GM12878 (cell line): Measurements from ENCODE around the gene TLE3. TPM values are rescaled to one million over a fixed set of nuclear protein-coding genes. Genes with fewer than 3 reads are reported as not detected.

Experiments used
- ATF7 ChIP-seq: fragments of 450-650 bp; IDR thresholded peaks from 2 replicates; pipeline ENCODE4 v1.6.1; 2016; ENCODE audit warnings: low read depth, mild to moderate bottlenecking
- CHD2 ChIP-seq: IDR thresholded peaks from 2 replicates; pipeline ENCODE4 v1.6.1; 2011; ENCODE audit warnings: low read depth, low read length, improper control_type of control experiment, borderline replicate concordance
- EGR1 ChIP-seq, 2 experiments: IDR thresholded peaks; 1 replicate in 1 of 2; 2 replicates in 1 of 2; pipeline ENCODE4 v1.6.1; 2011 to 2012; ENCODE audit warnings: low read depth in 2 of 2, low read length in 2 of 2, borderline replicate concordance in 1 of 2, mild to moderate bottlenecking in 1 of 2, moderate library complexity in 1 of 2
- MTA2 ChIP-seq: fragments of 450-650 bp; IDR thresholded peaks from 2 replicates; pipeline ENCODE4 v1.6.1; 2016; ENCODE audit warnings: low read depth, mild to moderate bottlenecking, moderate library complexity
- MTA3 ChIP-seq: IDR thresholded peaks from 2 replicates; pipeline ENCODE4 v1.6.1; 2012; ENCODE audit warnings: low read length, inconsistent platforms, borderline replicate concordance
- MYC ChIP-seq: IDR thresholded peaks from 2 replicates; pipeline ENCODE4 v1.6.1; 2011; ENCODE audit warnings: mild to moderate bottlenecking, low read length, moderate library complexity, inconsistent platforms; ENCODE audit not compliant: insufficient read depth, insufficient replicate concordance, insufficient read length, severe bottlenecking
- NR2C1 ChIP-seq: fragments of 450-650 bp; IDR thresholded peaks from 2 replicates; pipeline ENCODE4 v1.6.1; 2017; ENCODE audit warnings: antibody characterized with exemption, mild to moderate bottlenecking, moderate library complexity
- POLR2AphosphoS5 ChIP-seq: IDR thresholded peaks from 2 replicates; pipeline ENCODE4 v1.6.1; 2011; ENCODE audit warnings: mild to moderate bottlenecking, low read length, inconsistent platforms
- RCOR1 ChIP-seq: conservative IDR thresholded peaks from 2 replicates; pipeline ENCODE4 v1.6.1; 2012; ENCODE audit warnings: low read depth, low read length, improper control_type of control experiment
- RUNX3 ChIP-seq: IDR thresholded peaks from 2 replicates; pipeline ENCODE4 v1.6.1; 2012; ENCODE audit warnings: low read length, inconsistent platforms
- SP1 ChIP-seq: IDR thresholded peaks from one replicate; pipeline ENCODE4 v1.6.1; 2011; ENCODE audit warnings: low read depth, low read length
- SUZ12 ChIP-seq: fragments of 200-600 bp; sonication (generic); IDR thresholded peaks from one replicate; pipeline ENCODE4 v1.6.1; 2018; ENCODE audit warnings: antibody characterized with exemption, mild to moderate bottlenecking; ENCODE audit not compliant: unreplicated experiment
- TAF1 ChIP-seq: IDR thresholded peaks from 2 replicates; pipeline ENCODE4 v1.6.1; 2011; ENCODE audit warnings: mild to moderate bottlenecking, low read depth, low read length, borderline replicate concordance
- TARDBP ChIP-seq: IDR thresholded peaks from 2 replicates; pipeline ENCODE4 v1.6.1; 2016; ENCODE audit warnings: borderline replicate concordance
- USF1 ChIP-seq: IDR thresholded peaks from 2 replicates; pipeline ENCODE4 v1.6.1; 2011; ENCODE audit warnings: borderline replicate concordance, low read depth, mild to moderate bottlenecking, moderate library complexity, mixed read lengths, low read length; ENCODE audit not compliant: insufficient read depth; ENCODE audit errors: extremely low read length
- ZZZ3 ChIP-seq: IDR thresholded peaks from 2 replicates; pipeline ENCODE4 v1.6.1; 2011; ENCODE audit warnings: low read depth; ENCODE audit not compliant: control insufficient read depth, insufficient read length
- polyA plus RNA-seq, 11 experiments: library from polyadenylated mRNA; depleted of rRNA in 4 of 11; unstranded in 6 of 11; stranded (reverse) in 5 of 11; fragments of >200 nt; fragmentation: Nextera tagmentation in 4 of 11; fragmentation: Illumina TruSeq in 1 of 11; extraction: Ambion mirVana in 4 of 11; extraction: Trizol in 1 of 11; gene quantifications; 1 replicate in 1 of 11; 2 replicates in 10 of 11; pipeline versions ENCODE4 v1.2.1 to v1.2.3, GENCODE V29; 2011 to 2016; ENCODE audit warnings: inconsistent platforms in 2 of 11, missing spikeins in 2 of 11, low read depth in 1 of 11
- total RNA-seq, 4 experiments: library from RNA; depleted of rRNA in 3 of 4; stranded (reverse); fragments of >200 nt in 3 of 4; fragmentation: Illumina TruSeq in 1 of 4; extraction: Trizol in 1 of 4; gene quantifications; 2 replicates each; pipeline versions ENCODE4 v1.2.1 to v1.2.3, GENCODE V29; 2013 to 2021
- TF ChIP-seq, protein P1 (sequence below): fragments of 450-650 bp; IDR thresholded peaks from 2 replicates; pipeline ENCODE4 v1.6.1; 2017; ENCODE audit warnings: antibody characterized with exemption, mild to moderate bottlenecking, moderate library complexity
- TF ChIP-seq, protein P2 (sequence below), 3 experiments: IDR thresholded peaks in 2 of 3; conservative IDR thresholded peaks in 1 of 3; 2 replicates each; pipeline ENCODE4 v1.5.1; 2011; ENCODE audit warnings: low read depth in 3 of 3, low read length in 3 of 3, mild to moderate bottlenecking in 3 of 3, control low read depth in 2 of 3, moderate library complexity in 2 of 3, inconsistent platforms in 1 of 3, mixed read lengths in 1 of 3; ENCODE audit not compliant: control insufficient read depth in 2 of 3, insufficient read depth in 1 of 3; ENCODE audit errors: extremely low read depth in 1 of 3
- TF ChIP-seq, protein P3 (sequence below): IDR thresholded peaks from 2 replicates; pipeline ENCODE4 v1.6.1; 2011; ENCODE audit warnings: low read depth, low read length, improper control_type of control experiment, borderline replicate concordance

TLE3 gene
- total and polyA plus RNA-seq, 10 of the 15 experiments (the other 5 are each of a cell fraction or from before 2014, with no cell fraction given): 1.2 to 65.5 (median 9.7) TPM

- peak; percentile 88 for TF ChIP-seq USF1
- TF ChIP-seq TARDBP: no peak
- no peak for TF ChIP-seq EGR1 (IDR thresholded peaks at IDR 0.05; ENCODE audit: borderline replicate concordance in 1 of 2, low read depth in 2 of 2, low read length in 2 of 2)
- TF ChIP-seq ZZZ3: no peak
- TF ChIP-seq RCOR1: peak; percentile 87; the same call in 1 of the 2 replicates
- TF ChIP-seq MTA3: no peak
- peak; percentile 36; the same call in 1 of the 2 replicates for TF ChIP-seq MTA2
- no peak for TF ChIP-seq MYC
- TF ChIP-seq SUZ12: no peak
- TF ChIP-seq ATF7: peak; percentile 52
- TF ChIP-seq TAF1: peak; percentile 81
- TF ChIP-seq POLR2AphosphoS5: peak; percentile 91
- TF ChIP-seq, protein P1, sequence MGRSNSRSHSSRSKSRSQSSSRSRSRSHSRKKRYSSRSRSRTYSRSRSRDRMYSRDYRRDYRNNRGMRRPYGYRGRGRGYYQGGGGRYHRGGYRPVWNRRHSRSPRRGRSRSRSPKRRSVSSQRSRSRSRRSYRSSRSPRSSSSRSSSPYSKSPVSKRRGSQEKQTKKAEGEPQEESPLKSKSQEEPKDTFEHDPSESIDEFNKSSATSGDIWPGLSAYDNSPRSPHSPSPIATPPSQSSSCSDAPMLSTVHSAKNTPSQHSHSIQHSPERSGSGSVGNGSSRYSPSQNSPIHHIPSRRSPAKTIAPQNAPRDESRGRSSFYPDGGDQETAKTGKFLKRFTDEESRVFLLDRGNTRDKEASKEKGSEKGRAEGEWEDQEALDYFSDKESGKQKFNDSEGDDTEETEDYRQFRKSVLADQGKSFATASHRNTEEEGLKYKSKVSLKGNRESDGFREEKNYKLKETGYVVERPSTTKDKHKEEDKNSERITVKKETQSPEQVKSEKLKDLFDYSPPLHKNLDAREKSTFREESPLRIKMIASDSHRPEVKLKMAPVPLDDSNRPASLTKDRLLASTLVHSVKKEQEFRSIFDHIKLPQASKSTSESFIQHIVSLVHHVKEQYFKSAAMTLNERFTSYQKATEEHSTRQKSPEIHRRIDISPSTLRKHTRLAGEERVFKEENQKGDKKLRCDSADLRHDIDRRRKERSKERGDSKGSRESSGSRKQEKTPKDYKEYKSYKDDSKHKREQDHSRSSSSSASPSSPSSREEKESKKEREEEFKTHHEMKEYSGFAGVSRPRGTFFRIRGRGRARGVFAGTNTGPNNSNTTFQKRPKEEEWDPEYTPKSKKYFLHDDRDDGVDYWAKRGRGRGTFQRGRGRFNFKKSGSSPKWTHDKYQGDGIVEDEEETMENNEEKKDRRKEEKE: no peak
- TF ChIP-seq, protein P2, sequence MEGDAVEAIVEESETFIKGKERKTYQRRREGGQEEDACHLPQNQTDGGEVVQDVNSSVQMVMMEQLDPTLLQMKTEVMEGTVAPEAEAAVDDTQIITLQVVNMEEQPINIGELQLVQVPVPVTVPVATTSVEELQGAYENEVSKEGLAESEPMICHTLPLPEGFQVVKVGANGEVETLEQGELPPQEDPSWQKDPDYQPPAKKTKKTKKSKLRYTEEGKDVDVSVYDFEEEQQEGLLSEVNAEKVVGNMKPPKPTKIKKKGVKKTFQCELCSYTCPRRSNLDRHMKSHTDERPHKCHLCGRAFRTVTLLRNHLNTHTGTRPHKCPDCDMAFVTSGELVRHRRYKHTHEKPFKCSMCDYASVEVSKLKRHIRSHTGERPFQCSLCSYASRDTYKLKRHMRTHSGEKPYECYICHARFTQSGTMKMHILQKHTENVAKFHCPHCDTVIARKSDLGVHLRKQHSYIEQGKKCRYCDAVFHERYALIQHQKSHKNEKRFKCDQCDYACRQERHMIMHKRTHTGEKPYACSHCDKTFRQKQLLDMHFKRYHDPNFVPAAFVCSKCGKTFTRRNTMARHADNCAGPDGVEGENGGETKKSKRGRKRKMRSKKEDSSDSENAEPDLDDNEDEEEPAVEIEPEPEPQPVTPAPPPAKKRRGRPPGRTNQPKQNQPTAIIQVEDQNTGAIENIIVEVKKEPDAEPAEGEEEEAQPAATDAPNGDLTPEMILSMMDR (IDR thresholded peaks at IDR 0.05 in 2 of 3, conservative IDR thresholded peaks at IDR 0.05 in 1 of 3; ENCODE audit: control insufficient read depth in 2 of 3, extremely low read depth in 1 of 3, insufficient read depth in 1 of 3, low read depth in 3 of 3, low read length in 3 of 3): peak; percentile 32 to 61 (median 45); a peak in 5 of 6 replicates
- TF ChIP-seq SP1: peak; percentile 81
- peak; percentile 92 for TF ChIP-seq CHD2
- peak; percentile 62 for TF ChIP-seq RUNX3
- no peak for TF ChIP-seq NR2C1
- TF ChIP-seq, protein P3, sequence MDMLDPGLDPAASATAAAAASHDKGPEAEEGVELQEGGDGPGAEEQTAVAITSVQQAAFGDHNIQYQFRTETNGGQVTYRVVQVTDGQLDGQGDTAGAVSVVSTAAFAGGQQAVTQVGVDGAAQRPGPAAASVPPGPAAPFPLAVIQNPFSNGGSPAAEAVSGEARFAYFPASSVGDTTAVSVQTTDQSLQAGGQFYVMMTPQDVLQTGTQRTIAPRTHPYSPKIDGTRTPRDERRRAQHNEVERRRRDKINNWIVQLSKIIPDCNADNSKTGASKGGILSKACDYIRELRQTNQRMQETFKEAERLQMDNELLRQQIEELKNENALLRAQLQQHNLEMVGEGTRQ: peak; percentile 84
Measured at GRCh38 chr15:70097321-70098152, at the start of gene TLE3 (continued).
